ENCODE data around the gene RPE.

RPE gene

GRCh38 chr2:210003359-210003758, 921 bp downstream of the RPE start:
- DNase-seq: no peak

GRCh38 chr2:210004881-210005280, 2.4 kb downstream of the RPE start:
- DNase-seq: no peak

- DNase-seq: no peak
Observed at GRCh38 chr2:210007895-210008294, 5.5 kb downstream of the RPE start.

- DNase-seq: no peak
Observed at GRCh38 chr2:210009126-210009525, 6.7 kb downstream of the RPE start.

- no peak for DNase-seq
Observed at GRCh38 chr2:210009896-210010295, 7.5 kb downstream of the RPE start.

- DNase-seq: no peak
Observed at GRCh38 chr2:210020138-210020537, 17.7 kb downstream of the RPE start.

GRCh38 chr2:210022824-210023223, 20.4 kb downstream of the RPE start:
- no peak for DNase-seq

- DNase-seq: no peak
Observed at GRCh38 chr2:210027608-210028007, 25.2 kb downstream of the RPE start.

GRCh38 chr2:210028178-210028577, 25.7 kb downstream of the RPE start:
- DNase-seq: no peak

GRCh38 chr2:210034087-210034683, 31.7 kb downstream of the RPE start:
- no peak for DNase-seq

- DNase-seq: no peak
Observed at GRCh38 chr2:210035679-210036078, 33.2 kb downstream of the RPE start.

- no peak for DNase-seq
Observed at GRCh38 chr2:210038078-210038477, 35.6 kb downstream of the RPE start.

- no peak for DNase-seq
Observed at GRCh38 chr2:210046851-210047500, 44.5 kb downstream of the RPE start.

GRCh38 chr2:210049831-210050230, 47.4 kb downstream of the RPE start:
- no peak for DNase-seq

- no peak for DNase-seq
Observed at GRCh38 chr2:210050885-210051284, 48.4 kb downstream of the RPE start.

GRCh38 chr2:210054696-210055095, 52.3 kb downstream of the RPE start:
- DNase-seq: no peak

- no peak for DNase-seq
Observed at GRCh38 chr2:210055825-210056224, 53.4 kb downstream of the RPE start.

GRCh38 chr2:210063306-210063705, 60.9 kb downstream of the RPE start:
- DNase-seq: no peak

Data from DMS 273 treated with DMSO at 0.1 percent for 48 hours (cell line).